ENCODE data around the gene LRRC53. TPM values are rescaled to one million over a fixed set of nuclear protein-coding genes. Genes with fewer than 3 reads are reported as not detected.

LRRC53 gene
- total and polyA plus RNA-seq, 2 experiments from 2014 or later = not detected

DNA sequence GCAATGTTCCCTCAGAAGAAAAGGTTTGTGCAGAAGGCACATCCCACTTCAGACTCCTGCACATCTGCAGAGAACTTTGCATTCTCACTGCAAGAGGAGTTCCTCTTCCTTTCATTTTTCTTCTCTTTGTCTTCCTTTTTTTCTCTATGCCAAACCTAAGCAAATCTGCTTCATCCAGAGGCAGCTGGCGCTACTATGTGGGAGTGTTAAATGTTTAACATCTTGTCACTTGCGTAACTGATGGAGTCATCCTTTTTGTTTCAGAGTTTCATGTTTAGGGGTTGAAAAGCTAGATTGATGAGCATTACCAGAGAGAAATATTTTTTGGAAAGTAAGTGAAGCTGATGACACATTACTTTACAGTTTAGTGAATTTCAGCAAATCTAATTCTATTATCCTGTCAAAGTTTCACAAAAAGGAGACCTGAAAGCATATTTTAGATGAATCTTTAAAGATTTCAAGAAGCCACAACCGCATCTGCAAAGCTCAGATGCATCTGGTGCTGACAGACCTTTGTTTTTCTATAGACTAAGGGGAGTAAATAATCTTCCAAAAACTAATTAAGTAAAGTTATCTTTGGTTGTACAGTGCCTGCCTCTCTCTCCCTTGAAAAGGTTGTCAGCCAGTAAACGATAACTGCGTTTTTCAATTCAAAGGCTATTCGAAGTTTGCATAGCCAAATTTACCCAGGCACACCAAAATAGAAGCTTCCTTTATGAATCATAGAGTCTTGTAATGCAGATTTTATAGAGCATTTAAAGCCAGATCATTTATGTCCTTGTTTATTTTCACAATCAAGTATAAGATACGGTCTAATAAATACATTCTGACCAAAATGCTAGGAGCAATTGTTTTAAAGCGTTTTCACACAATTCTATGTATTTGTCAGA is 1.2 kb upstream of the LRRC53 start:
- TF ChIP-seq EZH2 (IDR thresholded peaks at IDR 0.05; ENCODE audit: borderline replicate concordance) (no peak), CTCF (IDR thresholded peaks at IDR 0.05; ENCODE audit: poor library complexity) (no peak), EZH2phosphoT487 (IDR thresholded peaks at IDR 0.05; ENCODE audit: low read depth, severe bottlenecking, unreplicated experiment) (no peak)
- no peaks in the 10 kb centered on the region for H3K36me3 ChIP-seq (replicated peaks; ENCODE audit: insufficient read depth, low read depth)
- WGBS (ENCODE audit: low lambda C conversion rate, missing lambda C conversion rate) = 67% methylated on average over 8 of the region's 8 CpGs

GRCh38 chr1:74508449-74508848 is 4.0 kb downstream of the LRRC53 start:
- no peak overlapping the region for H2AFZ ChIP-seq
- no peak overlapping the region for H3K4me2 ChIP-seq
- H3K9me3 ChIP-seq (ENCODE audit: low read depth) = no peaks in the 10 kb centered on the region
- H3K4me1 ChIP-seq (ENCODE audit: insufficient read depth) = no peaks in the 10 kb centered on the region
- no peak overlapping the region for H3K27ac ChIP-seq
- no peak for DNase-seq (ENCODE audit: low spot score)
- no peaks in the 10 kb centered on the region for H3K79me2 ChIP-seq
- no peak overlapping the region for H3K4me3 ChIP-seq
- no peaks in the 10 kb centered on the region for H4K20me1 ChIP-seq (ENCODE audit: insufficient read depth, poor library complexity, severe bottlenecking)
- no peaks in the 10 kb centered on the region for H3K36me3 ChIP-seq (replicated peaks; ENCODE audit: insufficient read depth, low read depth)
- TF ChIP-seq EZH2 (IDR thresholded peaks at IDR 0.05; ENCODE audit: borderline replicate concordance) (no peak), CTCF (IDR thresholded peaks at IDR 0.05; ENCODE audit: poor library complexity) (no peak), EZH2phosphoT487 (IDR thresholded peaks at IDR 0.05; ENCODE audit: low read depth, severe bottlenecking, unreplicated experiment) (no peak)
- no peaks in the 10 kb centered on the region for H3K27me3 ChIP-seq
- 17% methylated on average over 3 of the region's 3 CpGs for WGBS (ENCODE audit: low lambda C conversion rate, missing lambda C conversion rate)
- no peaks in the 10 kb centered on the region for H3K9me2 ChIP-seq (replicated peaks; ENCODE audit: insufficient read depth)

More for the DNA sequence above, 1.2 kb upstream of the LRRC53 start:
- H3K4me1 ChIP-seq (ENCODE audit: insufficient read depth) = no peaks in the 10 kb centered on the region
- no peaks in the 10 kb centered on the region for H3K9me2 ChIP-seq (replicated peaks; ENCODE audit: insufficient read depth)
- no peaks in the 10 kb centered on the region for H4K20me1 ChIP-seq (ENCODE audit: insufficient read depth, poor library complexity, severe bottlenecking)
- no peak for DNase-seq (ENCODE audit: low spot score)
- no peaks in the 10 kb centered on the region for H3K27me3 ChIP-seq
- H3K27ac ChIP-seq = no peak overlapping the region
- H3K4me2 ChIP-seq = no peak overlapping the region
- no peaks in the 10 kb centered on the region for H3K79me2 ChIP-seq
- no peaks in the 10 kb centered on the region for H3K9me3 ChIP-seq (ENCODE audit: low read depth)
- H3K4me3 ChIP-seq = no peak overlapping the region
- no peak overlapping the region for H2AFZ ChIP-seq

- Histone ChIP-seq H3K4me2 (no peak overlapping the region), H3K9me2 (replicated peaks; ENCODE audit: insufficient read depth) (no peaks in the 10 kb centered on the region), H3K27ac (no peak overlapping the region), H2AFZ (no peak overlapping the region), H3K4me3 (no peak overlapping the region), H4K20me1 (ENCODE audit: insufficient read depth, poor library complexity, severe bottlenecking) (no peaks in the 10 kb centered on the region), H3K9me3 (ENCODE audit: low read depth) (no peaks in the 10 kb centered on the region), H3K27me3 (no peaks in the 10 kb centered on the region), H3K79me2 (no peaks in the 10 kb centered on the region), H3K36me3 (replicated peaks; ENCODE audit: insufficient read depth, low read depth) (no peaks in the 10 kb centered on the region), H3K4me1 (ENCODE audit: insufficient read depth) (no peaks in the 10 kb centered on the region)
- TF ChIP-seq EZH2phosphoT487 (IDR thresholded peaks at IDR 0.05; ENCODE audit: low read depth, severe bottlenecking, unreplicated experiment) (no peak), EZH2 (IDR thresholded peaks at IDR 0.05; ENCODE audit: borderline replicate concordance) (no peak), CTCF (IDR thresholded peaks at IDR 0.05; ENCODE audit: poor library complexity) (no peak)
- 59% methylated on average over 8 of the region's 8 CpGs for WGBS (ENCODE audit: low lambda C conversion rate, missing lambda C conversion rate)
- DNase-seq (ENCODE audit: low spot score) = no peak
Measured at GRCh38 chr1:74505928-74506710, 6.3 kb downstream of the LRRC53 start.

Measured in hepatocyte (in vitro differentiated cells).